Endothelial cell of umbilical vein (primary cell): Measurements from ENCODE around the gene FPGS. TPM values are rescaled to one million over a fixed set of nuclear protein-coding genes. Genes with fewer than 3 reads are reported as not detected.

ENCODE experiments used
- BruUV-seq: library from RNA; stranded (reverse); fragments of 400-500 nt; replicated peaks from 2 replicates; lab custom pipeline; 2021; lab: Mats Ljungman, UMichigan
- CTCF ChIA-PET: fragments of 300-600, 350-600 bp; sonication (Branson Sonifier 250); formaldehyde crosslinking; loops from one replicate; lab custom pipeline; 2021; ENCODE audit warnings: antibody characterized with exemption, inconsistent platforms; lab: Charles Lee
- POLR2A ChIA-PET: fragments of 300-600, 350-600 bp; sonication (Branson Sonifier 250); formaldehyde crosslinking; loops from one replicate; lab custom pipeline; 2021; ENCODE audit warnings: antibody characterized with exemption, inconsistent platforms; lab: Charles Lee
- DNase-seq: peaks from one replicate; pipeline ENCODE4 v3.0.0-alpha.2; 2011; ENCODE audit warnings: low read depth, low spot score
- FAIRE-seq: peaks from 2 replicates; lab custom pipeline; 2011; peaks lifted over from hg19 to GRCh38; lab: Jason Lieb, UNC
- H2AFZ ChIP-seq: 2 replicates; pipeline ENCODE4 v1.6.0; 2012; ENCODE audit warnings: low read depth, low read length, control low read depth, inconsistent platforms
- H3K27ac ChIP-seq: 2 replicates; pipeline ENCODE4 v1.5.1; 2011; ENCODE audit warnings: low read depth, mild to moderate bottlenecking, control low read depth, low read length, moderate library complexity; ENCODE audit not compliant: insufficient read depth
- H3K27me3 ChIP-seq, 2 experiments: 2 replicates each; pipeline versions ENCODE4 v1.6.0 to v1.6.1; 2011; ENCODE audit warnings: low read length in 2 of 2, mixed read lengths in 1 of 2; ENCODE audit not compliant: control insufficient read depth in 2 of 2, insufficient read depth in 2 of 2
- H3K36me3 ChIP-seq, 2 experiments: 2 replicates in 1 of 2; 3 replicates in 1 of 2; pipeline ENCODE4 v1.5.1; 2011; ENCODE audit warnings: low read length in 2 of 2, mild to moderate bottlenecking in 1 of 2, moderate library complexity in 1 of 2; ENCODE audit not compliant: control insufficient read depth in 2 of 2, insufficient read depth in 2 of 2; ENCODE audit errors: extremely low read depth in 1 of 2
- H3K4me1 ChIP-seq: 3 replicates; pipeline ENCODE4 v1.5.1; 2011; ENCODE audit warnings: mild to moderate bottlenecking, low read length; ENCODE audit not compliant: control insufficient read depth, insufficient read depth; ENCODE audit errors: extremely low read depth
- H3K4me2 ChIP-seq: 2 replicates; pipeline ENCODE4 v1.6.1; 2011; ENCODE audit warnings: low read length, control low read depth, mixed read lengths; ENCODE audit not compliant: insufficient read depth
- H3K4me3 ChIP-seq, 3 experiments: fragments of 200-600 bp in 1 of 3; sonication (generic), shearing (Covaris generic) in 1 of 3; replicated peaks in 1 of 3; 2 replicates each; pipeline ENCODE4 v1.5.1; 2011 to 2016; ENCODE audit warnings: control low read depth in 3 of 3, low read length in 3 of 3, mild to moderate bottlenecking in 2 of 3, inconsistent platforms in 1 of 3, low read depth in 1 of 3, moderate library complexity in 1 of 3; ENCODE audit not compliant: insufficient read depth in 1 of 3
- H3K79me2 ChIP-seq: 2 replicates; pipeline ENCODE4 v1.6.0; 2012; ENCODE audit warnings: low read length, inconsistent platforms; ENCODE audit not compliant: control insufficient read depth, insufficient read depth
- H3K9ac ChIP-seq: replicated peaks from 2 replicates; pipeline ENCODE3; 2011; ENCODE audit warnings: low read length, control low read depth; ENCODE audit not compliant: insufficient read depth; ENCODE audit errors: extremely low read depth
- H3K9me1 ChIP-seq: replicated peaks from 3 replicates; pipeline ENCODE4 v1.6.0; 2011; ENCODE audit warnings: mild to moderate bottlenecking, low read length; ENCODE audit not compliant: control insufficient read depth, insufficient read depth; ENCODE audit errors: extremely low read depth
- H3K9me3 ChIP-seq: replicated peaks from 2 replicates; pipeline ENCODE4 v1.5.1; 2012; ENCODE audit warnings: low read length, inconsistent platforms; ENCODE audit not compliant: control insufficient read depth, insufficient read depth
- H4K20me1 ChIP-seq: replicated peaks from 2 replicates; pipeline ENCODE3; 2011; ENCODE audit warnings: mild to moderate bottlenecking, low read length; ENCODE audit not compliant: control insufficient read depth, insufficient read depth; ENCODE audit errors: extremely low read depth
- EZH2 ChIP-seq: IDR thresholded peaks from 2 replicates; pipeline ENCODE4 v1.6.1; 2012; ENCODE audit warnings: borderline replicate concordance, low read depth, mild to moderate bottlenecking, moderate library complexity, low read length, inconsistent platforms; ENCODE audit not compliant: severe bottlenecking
- FOS ChIP-seq: IDR thresholded peaks from 2 replicates; pipeline ENCODE4 v1.6.1; 2011; ENCODE audit warnings: mild to moderate bottlenecking, low read length, moderate library complexity, borderline replicate concordance; ENCODE audit not compliant: insufficient read depth
- GATA2 ChIP-seq: IDR thresholded peaks from 2 replicates; pipeline ENCODE4 v1.7.0; 2011; ENCODE audit warnings: low read depth, mild to moderate bottlenecking, moderate library complexity, mixed read lengths, low read length; ENCODE audit not compliant: insufficient read length, insufficient read depth
- MYC ChIP-seq: IDR thresholded peaks from one replicate; pipeline ENCODE4 v1.6.1; 2011; ENCODE audit warnings: mild to moderate bottlenecking, low read depth, low read length
- POLR2AphosphoS5 ChIP-seq: IDR thresholded peaks from 2 replicates; pipeline ENCODE4 v1.6.1; 2012; ENCODE audit warnings: low read depth, mild to moderate bottlenecking, control low read depth, low read length, moderate library complexity; ENCODE audit not compliant: insufficient read depth
- dilution Hi-C: fragments of 300-500 bp; cut with MboI; formaldehyde crosslinking; loops from one replicate; pipeline ENCODE4 v1.15.0; 2019; ENCODE audit warnings: low sequenced_read_pairs; ENCODE audit not compliant: extremely low pct_ligation_motif_present
- intact Hi-C: fragments of 100-400 bp; cut with micrococcal nuclease; formaldehyde crosslinking; loops from one replicate; pipeline ENCODE4 v1.10.0; 2022
- polyA plus RNA-seq, 4 experiments: library from polyadenylated mRNA; depleted of rRNA in 3 of 4; stranded (reverse) in 3 of 4; unstranded in 1 of 4; fragments of >200 nt; gene quantifications; 2 replicates each; pipeline versions ENCODE4 v1.2.1 to v1.2.3, GENCODE V29; 2011 to 2012; ENCODE audit warnings: missing spikeins in 1 of 4
- total RNA-seq: library from RNA; stranded (reverse); gene quantifications from 2 replicates; pipeline ENCODE4 v1.2.3, GENCODE V29; 2021
- TF ChIP-seq, protein P1 (sequence below): IDR thresholded peaks from 2 replicates; pipeline ENCODE4 v1.6.1; 2011; ENCODE audit not compliant: insufficient read depth, insufficient read length

The FPGS gene
- total and polyA plus RNA-seq, 2 donors (not counting 3 experiments of a cell fraction or from before 2014, with no cell fraction given) = 77.7 to 90.2 TPM

GRCh38 chr9:127862075-127863011 is 59.7 kb downstream of the FPGS start:
- no peaks in the 10 kb centered on the region for H3K9me1 ChIP-seq
- dilution Hi-C loops (no loop called here), intact Hi-C loops (no loop called here)
- no peak overlapping the region for H3K4me3 ChIP-seq
- no peaks in the 10 kb centered on the region for H4K20me1 ChIP-seq
- no peaks in the 10 kb centered on the region for H3K27me3 ChIP-seq
- peak; percentile 76 for FAIRE-seq
- CTCF ChIA-PET = interaction anchor here (1.0 to 1.3 kb wide), 7 partner anchors 8 to 59 kb away, joined by 3 to 8 read pairs (median 3); no protein-coding TSS in a partner anchor
- no peaks in the 10 kb centered on the region for H3K9me3 ChIP-seq
- no peaks in the 10 kb centered on the region for H3K79me2 ChIP-seq
- no peak overlapping the region for H3K9ac ChIP-seq
- no peaks in the 10 kb centered on the region for H3K36me3 ChIP-seq
- H3K4me2 ChIP-seq = no peak overlapping the region
- H2AFZ ChIP-seq = peak overlapping the region; percentile 4
- BruUV-seq = no TSS peak
- H3K4me1 ChIP-seq = peaks cover 36% of the 10 kb centered on the region
- H3K27ac ChIP-seq = peak overlapping the region; percentile 62
- POLR2A ChIA-PET = interaction anchor here (1.4 kb wide), 1 partner anchor 10 kb away, joined by 3 read pairs; no protein-coding TSS in a partner anchor
- TF ChIP-seq, protein P1, sequence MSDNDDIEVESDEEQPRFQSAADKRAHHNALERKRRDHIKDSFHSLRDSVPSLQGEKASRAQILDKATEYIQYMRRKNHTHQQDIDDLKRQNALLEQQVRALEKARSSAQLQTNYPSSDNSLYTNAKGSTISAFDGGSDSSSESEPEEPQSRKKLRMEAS = peak; percentile 79
- TF ChIP-seq POLR2AphosphoS5 = peak; percentile 92
- no peak for TF ChIP-seq EZH2
- peak; percentile 4 for TF ChIP-seq FOS
- TF ChIP-seq GATA2 = no peak
- TF ChIP-seq MYC = peak; percentile 82
- DNase-seq = peak; percentile 77
